GM19395 (cell line): ENCODE results near the gene BPIFB4.
"Not testable (repeated sequence)": the region's sequence is repeated elsewhere in the genome, so short reads cannot be mapped to it uniquely, and the experiment has no call there.

Experiments
- ATAC-seq: cut with Tn5 transposase; IDR thresholded peaks from one replicate; pipeline ENCODE4 v1.9.1; 2021; ENCODE audit warnings: mild to moderate bottlenecking, moderate library complexity; ENCODE audit not compliant: unreplicated experiment

BPIFB4 gene

DNA sequence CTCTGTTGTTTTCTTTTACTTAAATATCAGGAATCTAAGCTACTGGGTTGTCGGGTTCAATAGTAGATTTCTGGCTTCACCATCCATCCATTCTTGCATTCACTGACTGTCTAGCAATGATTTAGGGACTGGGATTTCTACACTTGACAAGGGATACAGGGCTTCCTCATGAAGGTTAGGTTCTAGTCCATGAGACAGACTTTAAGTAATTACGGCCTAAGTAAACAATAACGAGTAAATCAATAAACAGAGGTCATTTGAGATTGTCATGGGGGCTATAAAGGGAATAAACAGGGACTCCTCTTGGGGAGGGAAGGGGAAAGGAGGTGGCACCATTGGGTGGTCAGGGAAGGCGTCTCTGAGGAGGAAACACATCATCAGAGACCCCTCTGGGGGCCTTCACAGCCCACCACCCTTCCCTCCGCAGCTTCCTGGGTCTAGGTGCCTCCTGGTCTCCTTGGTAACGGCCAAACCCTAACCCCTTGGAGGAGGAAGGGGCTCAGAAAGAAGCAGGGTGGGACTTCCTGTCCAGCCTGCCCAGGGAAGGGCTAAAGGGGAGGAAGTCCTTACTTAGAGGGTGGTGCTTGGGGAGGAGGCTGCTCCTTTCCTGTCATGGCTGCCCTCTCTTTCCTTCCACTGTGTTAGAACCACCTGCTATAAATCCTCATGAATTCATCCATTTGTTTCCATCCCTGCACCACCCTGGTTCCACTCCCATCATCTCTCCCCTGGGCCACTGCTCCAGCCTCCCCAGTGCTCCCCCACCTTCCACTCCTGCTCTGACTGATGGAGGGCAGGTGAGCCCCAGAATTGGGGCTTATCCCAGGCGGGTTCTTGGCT, 33.3 kb downstream of the BPIFB4 start:
- ATAC-seq = no peak

GRCh38 chr20:33113387-33113908, 34.0 kb downstream of the BPIFB4 start:
- no peak for ATAC-seq

DNA sequence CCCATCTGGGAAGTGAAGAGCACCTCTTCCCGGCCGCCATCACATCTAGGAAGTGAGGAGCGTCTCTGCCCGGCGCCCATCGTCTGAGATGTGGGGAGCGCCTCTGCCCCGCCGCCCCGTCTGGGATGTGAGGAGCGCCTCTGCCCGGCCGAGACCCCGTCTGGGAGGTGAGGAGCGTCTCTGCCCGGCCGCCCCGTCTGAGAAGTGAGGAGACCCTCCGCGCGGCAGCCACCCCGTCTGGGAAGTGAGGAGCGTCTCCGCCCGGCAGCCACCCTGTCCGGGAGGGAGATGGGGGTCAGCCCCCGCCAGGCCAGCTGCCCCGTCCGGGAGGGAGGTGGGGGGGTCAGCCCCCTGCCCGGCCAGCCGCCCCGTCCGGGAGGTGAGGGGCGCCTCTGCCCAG, 36.1 kb downstream of the BPIFB4 start:
- ATAC-seq = not testable (repeated sequence)

DNA sequence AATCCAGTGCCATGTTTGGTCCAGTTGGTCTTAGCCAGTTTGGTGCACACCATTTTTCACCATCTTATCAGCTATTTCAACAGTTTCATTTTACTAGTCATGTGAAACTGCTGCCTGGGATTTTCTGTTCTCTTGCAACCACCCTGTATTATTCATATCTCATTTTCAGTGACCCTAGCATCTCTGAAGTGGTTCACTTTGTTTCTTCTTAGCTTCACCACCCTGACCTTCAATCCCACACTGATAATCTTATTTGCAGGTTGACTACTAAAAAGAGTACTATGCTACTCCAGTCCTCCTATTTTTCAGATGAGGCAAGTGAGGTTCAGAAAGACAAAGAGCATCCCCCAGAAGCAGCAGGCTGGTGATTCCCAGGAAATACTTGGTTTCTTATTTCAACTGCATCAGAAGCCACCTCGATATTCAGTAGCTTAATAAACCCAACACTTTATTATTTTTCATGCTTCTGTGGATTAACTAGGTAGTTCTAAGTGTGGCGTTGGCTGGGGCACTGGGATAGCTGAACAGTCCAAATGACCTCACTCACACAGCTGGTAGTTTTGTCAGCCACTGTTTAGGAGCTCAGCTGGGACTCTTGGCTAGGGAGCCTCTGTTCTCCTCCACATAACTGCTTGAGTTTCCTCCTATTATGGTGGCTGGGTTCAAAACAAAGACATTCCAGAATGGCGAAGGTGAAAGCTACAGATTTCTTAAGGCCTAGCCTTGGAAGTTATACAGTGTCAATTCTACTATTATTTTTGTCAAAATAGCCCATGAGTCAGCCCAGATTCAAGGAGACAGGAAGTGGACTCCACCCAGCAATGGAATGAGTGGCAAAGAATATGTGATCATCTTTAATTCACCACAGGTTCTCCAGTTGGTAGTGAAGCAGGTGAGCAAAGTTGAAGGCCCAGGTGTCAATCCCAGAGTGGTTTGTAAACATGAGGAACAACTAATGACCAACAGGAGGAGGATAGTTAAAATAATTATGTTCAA, 40.6 kb downstream of the BPIFB4 start:
- ATAC-seq = no peak

DNA sequence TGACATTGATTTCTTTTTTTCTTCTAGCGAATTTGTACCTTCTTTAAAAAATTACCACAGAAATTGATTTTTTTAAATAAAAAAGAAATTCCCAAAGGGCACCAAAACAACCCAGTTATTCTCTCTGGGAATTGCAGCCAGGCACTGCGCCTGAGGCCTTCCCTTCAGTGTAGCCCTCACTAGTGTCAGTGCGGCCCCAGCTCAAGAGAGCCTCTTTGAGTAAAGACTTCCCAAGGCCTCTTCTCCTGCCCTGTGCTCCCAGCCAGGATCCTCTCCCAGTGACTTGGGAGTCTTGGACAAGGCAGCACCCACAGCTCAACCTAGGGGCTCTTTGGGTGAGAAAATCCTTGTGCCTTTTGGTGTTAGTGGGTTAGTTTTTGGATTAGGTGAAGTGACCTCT, 41.5 kb downstream of the BPIFB4 start:
- ATAC-seq = no peak

DNA sequence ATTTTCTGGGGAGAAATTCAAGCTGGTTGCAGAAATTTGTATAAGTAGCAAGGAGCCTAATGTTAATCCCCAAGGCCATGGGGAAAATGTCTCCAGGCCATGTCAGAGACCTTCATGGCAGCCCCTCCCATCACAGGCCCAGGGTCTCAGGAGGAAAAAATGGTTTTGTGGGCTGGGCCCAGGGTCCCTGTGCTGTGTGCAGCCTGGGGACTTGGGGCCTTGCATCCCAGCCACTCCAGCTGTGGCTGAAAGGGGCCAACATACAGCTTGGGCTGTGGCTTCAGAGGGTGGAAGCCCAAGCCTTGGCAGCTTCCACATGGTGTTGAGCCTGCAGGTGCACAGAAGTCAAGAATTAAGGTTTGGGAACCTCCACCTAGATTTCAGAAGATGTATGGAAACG, 42.9 kb downstream of the BPIFB4 start:
- not testable (repeated sequence) for ATAC-seq

DNA sequence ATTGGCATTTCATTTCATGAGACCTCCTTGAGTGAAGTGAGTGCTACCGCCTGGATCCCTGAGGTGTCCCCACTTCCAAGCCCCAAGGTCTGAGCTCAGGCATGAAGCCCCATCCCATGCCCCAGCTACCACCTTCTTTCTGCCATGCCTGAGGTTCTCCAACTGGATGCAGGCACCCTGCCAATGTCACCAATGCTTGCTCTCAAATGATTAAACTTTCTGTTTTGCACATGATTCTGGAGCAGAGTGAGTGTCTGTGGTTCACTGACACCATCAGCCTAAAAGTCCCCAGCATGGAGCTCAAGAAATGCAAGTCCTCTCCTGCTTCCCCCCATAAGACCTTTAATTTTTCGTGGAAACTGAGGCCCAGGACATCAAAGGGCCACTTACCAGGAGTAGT, 44.8 kb downstream of the BPIFB4 start:
- no peak for ATAC-seq

GRCh38 chr20:33124994-33125393, 45.6 kb downstream of the BPIFB4 start:
- ATAC-seq = no peak

DNA sequence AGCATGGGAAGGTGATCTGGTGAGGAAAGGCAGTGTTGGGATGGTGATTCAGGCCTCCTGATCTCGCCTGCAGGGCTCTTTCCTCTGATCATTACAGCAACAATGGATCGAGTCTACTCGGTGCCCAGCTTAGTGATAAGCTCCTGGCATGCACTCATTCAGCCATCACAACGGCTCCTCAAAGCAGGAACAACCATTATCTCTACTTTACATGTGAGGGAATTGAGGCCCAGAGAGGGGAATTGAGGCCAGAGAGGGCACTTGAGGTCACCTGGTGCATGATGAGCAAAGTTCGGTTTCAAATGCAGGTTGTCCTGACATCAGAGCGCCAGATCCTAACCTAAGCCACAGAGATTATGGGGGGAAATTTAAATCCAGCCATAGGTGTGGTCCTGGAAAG, 46.5 kb downstream of the BPIFB4 start:
- no peak for ATAC-seq

GRCh38 chr20:33127422-33128097, 48.1 kb downstream of the BPIFB4 start:
- no peak for ATAC-seq

DNA sequence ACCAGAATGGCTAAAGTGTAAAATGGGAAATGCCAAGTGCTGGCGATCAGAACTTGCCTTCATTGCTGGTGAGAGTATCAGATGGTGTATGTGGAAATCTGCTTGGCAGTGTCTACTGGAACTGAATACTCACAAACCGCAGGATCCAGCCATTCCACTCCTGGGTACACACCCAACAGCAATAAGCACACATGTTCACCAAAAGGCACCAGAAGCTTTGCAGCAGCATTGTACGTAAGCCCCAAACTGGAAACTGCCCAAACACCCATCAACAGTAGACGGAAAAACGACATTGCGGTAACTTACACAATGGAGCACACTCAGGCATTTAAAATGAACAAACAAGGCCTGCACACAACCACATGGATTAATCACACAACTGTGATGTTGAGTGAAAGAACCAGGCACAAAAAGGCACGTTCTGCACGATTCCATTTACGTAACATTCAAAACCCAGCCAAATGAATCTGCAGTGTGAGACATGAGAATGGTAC, 51.2 kb downstream of the BPIFB4 start:
- ATAC-seq = no peak

- no peak for ATAC-seq
Measured at GRCh38 chr20:33131949-33132473, 52.6 kb downstream of the BPIFB4 start.

GRCh38 chr20:33132513-33133372, 53.3 kb downstream of the BPIFB4 start:
- no peak for ATAC-seq

DNA sequence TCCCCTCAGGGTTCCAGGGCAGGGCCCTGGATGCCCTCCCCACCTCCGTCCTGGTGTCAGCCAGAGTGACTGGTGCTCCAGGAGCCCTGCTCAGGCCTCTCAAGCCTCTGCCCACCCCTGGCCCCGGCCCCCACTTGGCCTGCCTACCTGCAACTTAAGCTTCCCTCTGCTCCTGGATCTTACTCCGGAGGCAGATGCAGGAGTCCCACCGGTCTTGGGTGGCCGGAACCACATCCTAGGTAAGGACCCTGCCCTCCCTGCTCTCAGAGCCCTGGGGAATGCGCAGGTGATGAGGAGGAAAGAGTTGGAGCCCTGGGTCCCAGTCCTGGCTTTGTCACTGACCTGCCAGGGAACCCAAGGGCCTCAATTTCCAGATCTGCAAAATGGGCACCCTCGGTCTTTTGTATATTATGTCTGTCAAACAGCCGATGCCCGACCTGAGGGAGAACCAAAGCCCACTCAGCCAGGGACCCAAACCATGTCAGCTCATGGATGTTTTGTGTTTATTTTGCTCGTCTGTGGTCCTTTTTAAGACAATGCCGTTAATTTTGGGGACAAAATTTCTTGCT, 54.0 kb downstream of the BPIFB4 start:
- ATAC-seq = no peak

DNA sequence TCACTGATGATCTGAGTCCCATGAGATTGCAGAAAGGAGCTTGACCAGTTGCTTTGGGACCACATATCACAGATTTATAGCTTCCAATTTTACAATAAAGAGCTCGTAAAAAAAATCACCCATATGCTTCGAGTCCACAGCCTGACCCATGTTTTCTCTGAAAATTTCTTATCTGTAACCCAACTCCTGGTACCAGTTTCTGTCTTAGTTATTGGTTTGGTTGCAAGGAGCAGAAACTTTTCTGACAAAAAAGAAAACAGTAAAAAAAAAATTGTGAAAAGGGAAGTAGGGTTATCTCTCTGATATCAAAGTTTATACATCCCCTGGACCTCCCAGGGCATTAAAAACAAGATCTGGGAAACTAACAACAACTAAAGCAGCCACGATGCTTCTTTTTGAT, 57.8 kb downstream of the BPIFB4 start:
- no peak for ATAC-seq

DNA sequence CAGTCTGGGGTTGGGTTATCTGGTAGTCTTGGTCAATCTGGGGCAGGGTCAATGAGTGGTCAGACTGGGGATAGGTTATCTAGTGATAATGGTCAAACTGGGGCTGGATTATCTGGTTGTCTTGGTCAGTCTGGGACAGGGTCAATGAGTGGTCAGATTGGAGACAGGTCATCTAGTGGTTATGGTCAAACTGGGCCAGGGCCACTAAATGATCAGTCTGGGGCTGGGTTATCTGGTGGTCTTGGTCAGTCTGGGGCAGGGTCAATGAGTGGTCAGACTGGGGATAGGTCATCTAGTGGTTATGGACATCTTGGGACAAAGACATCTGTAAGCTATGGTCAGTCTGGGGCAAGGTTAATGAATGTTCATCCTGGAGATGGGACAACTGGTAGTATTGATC, 60.0 kb downstream of the BPIFB4 start:
- ATAC-seq = no peak

DNA sequence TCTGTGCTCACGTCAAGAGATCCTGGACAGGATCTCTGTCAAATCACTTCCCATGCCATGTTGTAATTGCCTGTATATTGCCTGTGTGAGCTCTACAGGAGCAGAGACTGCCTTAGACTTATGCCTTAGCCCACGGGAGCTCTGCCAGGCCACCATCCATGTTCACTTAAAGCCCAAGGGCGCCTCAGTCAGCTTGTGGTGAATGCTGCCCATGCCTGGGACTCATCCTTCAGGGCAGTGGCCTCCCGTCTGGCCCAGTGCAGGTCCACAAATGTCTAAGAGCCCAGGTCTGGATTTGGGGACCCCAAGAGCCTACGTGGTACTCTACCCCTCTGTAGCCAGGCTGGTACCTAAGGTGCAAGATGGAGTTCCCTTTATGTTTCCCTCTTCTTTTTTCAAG, 66.1 kb downstream of the BPIFB4 start:
- ATAC-seq = no peak

DNA sequence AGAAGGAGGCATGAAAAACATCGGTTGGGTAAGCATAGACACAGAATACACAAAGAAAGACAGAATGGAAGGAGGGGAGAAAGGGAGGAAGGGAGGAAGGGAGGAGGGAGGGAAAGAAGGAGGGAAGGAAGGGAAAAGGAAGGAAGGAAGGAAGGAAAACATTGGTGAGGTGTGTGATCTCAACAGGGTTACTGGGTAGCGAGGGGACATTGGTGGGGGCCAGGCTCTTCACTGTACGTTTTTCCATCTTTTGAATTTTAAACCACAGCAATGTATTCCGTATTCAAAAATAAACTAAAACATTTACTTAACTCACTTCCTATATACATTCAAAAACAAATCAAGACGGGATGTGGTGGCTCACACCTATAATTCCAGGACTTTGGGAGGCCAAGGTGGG, 67.9 kb downstream of the BPIFB4 start:
- ATAC-seq = no peak

DNA sequence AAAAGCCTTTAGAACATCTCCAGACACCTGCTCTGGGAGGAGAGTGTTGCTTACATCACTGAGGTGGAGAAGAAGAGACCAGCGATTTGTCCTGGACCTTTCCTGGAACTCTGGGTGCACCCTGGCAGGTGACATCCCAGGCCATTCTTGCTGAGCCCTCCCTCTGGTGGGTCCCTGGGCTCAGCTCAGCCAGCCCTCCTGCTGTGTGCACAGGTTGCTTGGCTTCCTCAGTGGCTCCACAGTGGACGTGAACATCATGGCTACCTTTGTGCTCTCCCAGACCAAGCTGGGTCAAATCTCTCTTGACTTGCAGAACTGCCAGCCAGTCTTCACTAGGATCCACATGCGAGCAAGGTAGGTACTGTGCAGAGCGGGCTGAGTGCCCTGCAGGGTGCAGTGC, 68.6 kb downstream of the BPIFB4 start:
- no peak for ATAC-seq
